CD4-positive, alpha-beta memory T cell (primary cell): Measurements from ENCODE around the gene PSG11. TPM values are rescaled to one million over a fixed set of nuclear protein-coding genes. Genes with fewer than 3 reads are reported as not detected.
"Not testable (repeated sequence)": the region's sequence is repeated elsewhere in the genome, so short reads cannot be mapped to it uniquely, and the experiment has no call there.

Experiments
- CTCF ChIA-PET: fragments of 350-600 bp; sonication (Branson Sonifier 250); formaldehyde crosslinking; loops from one replicate; lab custom pipeline; 2021; ENCODE audit warnings: inconsistent platforms; ENCODE audit not compliant: partially characterized antibody; lab: Charles Lee
- POLR2A ChIA-PET: fragments of 350-600 bp; sonication (Branson Sonifier 250); formaldehyde crosslinking; loops from one replicate; lab custom pipeline; 2021; ENCODE audit not compliant: partially characterized antibody; lab: Charles Lee
- DNase-seq, 5 donors: peaks; one replicate each; pipeline versions ENCODE4 v3.0.0 to v3.0.0-alpha.2; 2020 to 2022; ENCODE audit warnings: mixed read lengths in 1 of 5
- H3K27ac ChIP-seq: one replicate; pipeline ENCODE4 v1.7.0; 2013; ENCODE audit warnings: low read depth, low read length
- H3K27me3 ChIP-seq: 2 replicates; pipeline ENCODE4 v1.7.0; 2013; ENCODE audit warnings: mild to moderate bottlenecking, low read length, moderate library complexity; ENCODE audit not compliant: insufficient read depth
- H3K36me3 ChIP-seq: 2 replicates; pipeline ENCODE4 v1.7.0; 2013; ENCODE audit warnings: mild to moderate bottlenecking, low read length, moderate library complexity; ENCODE audit not compliant: insufficient read depth
- H3K4me1 ChIP-seq: 2 replicates; pipeline ENCODE4 v1.7.0; 2013; ENCODE audit warnings: mild to moderate bottlenecking, low read length, moderate library complexity; ENCODE audit not compliant: insufficient read depth
- H3K4me3 ChIP-seq, 2 donors: one replicate each; pipeline ENCODE4 v1.7.0; 2013; ENCODE audit warnings: low read length in 2 of 2, mild to moderate bottlenecking in 1 of 2
- H3K9me3 ChIP-seq, 2 donors: one replicate each; pipeline ENCODE4 v1.7.0; 2013; ENCODE audit warnings: low read length in 2 of 2, control low read depth in 1 of 2; ENCODE audit not compliant: control insufficient read depth in 1 of 2
- H3K27ac Mint-ChIP-seq, 7 donors: one replicate each; pipeline ENCODE4 v1.8.0; 2020 to 2021; ENCODE audit warnings: mixed read lengths in 7 of 7, mild to moderate bottlenecking in 6 of 7, inconsistent platforms in 3 of 7, moderate library complexity in 3 of 7
- H3K27me3 Mint-ChIP-seq, 2 donors: one replicate each; pipeline ENCODE4 v1.8.0; 2020 to 2021; ENCODE audit warnings: mixed read lengths in 2 of 2
- H3K36me3 Mint-ChIP-seq, 2 donors: one replicate each; pipeline ENCODE4 v1.8.0; 2020 to 2021; ENCODE audit warnings: mixed read lengths in 2 of 2, inconsistent platforms in 1 of 2, mild to moderate bottlenecking in 1 of 2
- H3K4me1 Mint-ChIP-seq, 4 donors: one replicate each; pipeline ENCODE4 v1.8.0; 2020 to 2021; ENCODE audit warnings: mixed read lengths in 4 of 4, mild to moderate bottlenecking in 1 of 4
- H3K4me3 Mint-ChIP-seq, 8 donors: one replicate each; pipeline ENCODE4 v1.8.0; 2020 to 2021; ENCODE audit warnings: mixed read lengths in 8 of 8, mild to moderate bottlenecking in 7 of 8, moderate library complexity in 6 of 8, inconsistent platforms in 3 of 8
- H3K9me3 Mint-ChIP-seq, 8 donors: one replicate each; pipeline ENCODE4 v1.8.0; 2020 to 2021; ENCODE audit warnings: mixed read lengths in 8 of 8, mild to moderate bottlenecking in 5 of 8, inconsistent platforms in 3 of 8, moderate library complexity in 1 of 8
- intact Hi-C: fragments of 100-400 bp; cut with micrococcal nuclease; formaldehyde crosslinking; loops from one replicate; pipeline ENCODE4 v1.15.1; 2023
- polyA plus RNA-seq, 2 donors: library from polyadenylated mRNA; unstranded; fragments of 300-500 nt; fragmentation: Illumina TruSeq; gene quantifications; one replicate each; pipeline ENCODE4 v1.2.3, GENCODE V29; 2021
- total RNA-seq, 2 experiments: library from RNA; stranded (reverse); gene quantifications; one replicate each; pipeline ENCODE4 v1.2.3, GENCODE V29; 2021

PSG11 gene
- total and polyA plus RNA-seq, 4 experiments from 2014 or later: not detected

DNA sequence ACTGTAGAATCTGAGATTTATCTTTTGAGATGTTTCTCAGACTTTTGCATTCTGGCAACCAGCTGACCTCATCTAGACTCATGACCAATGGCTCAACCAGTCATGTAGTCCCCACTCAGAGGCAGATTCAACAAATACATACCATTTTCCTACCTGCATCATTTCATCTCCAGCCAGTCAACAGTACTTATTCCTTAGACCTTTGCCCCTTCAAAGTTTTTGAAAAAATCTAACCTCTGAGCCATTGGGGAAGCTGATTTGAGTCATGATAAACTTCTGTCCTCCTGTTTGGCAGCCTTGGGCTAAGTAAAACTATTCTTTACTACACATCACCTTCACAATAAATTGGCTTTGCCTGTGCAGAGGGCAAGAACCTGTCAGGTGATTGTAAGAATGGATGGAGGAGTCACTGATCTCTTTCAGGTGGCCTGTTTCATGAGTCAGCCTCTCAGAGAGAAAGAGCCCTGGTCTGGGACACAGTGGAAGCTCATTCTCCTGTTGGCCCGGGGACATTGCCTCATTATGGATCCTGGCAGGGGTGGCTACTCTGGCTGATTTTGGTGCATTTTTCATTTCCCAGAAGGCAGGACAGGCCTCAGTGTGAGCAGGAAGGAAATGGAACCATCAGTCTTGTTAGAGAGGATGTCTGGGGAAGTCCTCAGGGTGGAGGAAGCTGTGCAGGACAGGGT, 17.4 kb upstream of the PSG11 start:
- H3K36me3 ChIP-seq, H3K9me3 ChIP-seq, H3K4me1 ChIP-seq, H3K9me3 Mint-ChIP-seq, CTCF ChIA-PET, H3K27ac ChIP-seq, H3K27ac Mint-ChIP-seq, H3K36me3 Mint-ChIP-seq, H3K4me1 Mint-ChIP-seq, DNase-seq, H3K4me3 ChIP-seq, intact Hi-C loops, POLR2A ChIA-PET, H3K4me3 Mint-ChIP-seq, H3K27me3 ChIP-seq: not testable (repeated sequence)
- peaks cover 9 to 12% of the 10 kb centered on the region in 2 donors for H3K27me3 Mint-ChIP-seq

DNA sequence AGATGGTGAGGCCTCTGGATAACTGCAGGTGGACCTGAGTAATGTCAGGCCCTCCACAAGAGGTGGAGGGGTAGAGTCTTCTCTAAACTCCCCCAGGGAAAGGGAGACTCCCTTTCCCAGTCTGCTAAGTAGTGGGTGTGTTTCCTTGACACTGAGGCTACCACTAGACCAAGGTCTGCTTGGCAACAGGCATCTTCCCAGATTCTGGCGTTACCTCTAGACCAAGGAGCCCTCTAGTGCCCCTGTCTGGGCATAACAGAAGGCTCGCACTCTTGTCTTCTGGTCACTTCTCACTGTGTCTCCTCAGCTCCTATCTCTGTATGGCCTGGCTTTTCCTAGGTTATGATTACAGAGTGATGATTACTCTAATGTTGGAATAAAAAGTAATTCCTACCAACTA, 5.4 kb upstream of the PSG11 start:
- H3K27me3 ChIP-seq, H3K4me1 Mint-ChIP-seq, H3K9me3 ChIP-seq, H3K9me3 Mint-ChIP-seq, H3K27ac Mint-ChIP-seq, CTCF ChIA-PET, H3K4me3 Mint-ChIP-seq, H3K36me3 ChIP-seq, H3K4me3 ChIP-seq, H3K36me3 Mint-ChIP-seq, DNase-seq, H3K4me1 ChIP-seq, H3K27ac ChIP-seq, POLR2A ChIA-PET, intact Hi-C loops: not testable (repeated sequence)
- peaks cover 7 to 21% of the 10 kb centered on the region in 2 donors for H3K27me3 Mint-ChIP-seq

DNA sequence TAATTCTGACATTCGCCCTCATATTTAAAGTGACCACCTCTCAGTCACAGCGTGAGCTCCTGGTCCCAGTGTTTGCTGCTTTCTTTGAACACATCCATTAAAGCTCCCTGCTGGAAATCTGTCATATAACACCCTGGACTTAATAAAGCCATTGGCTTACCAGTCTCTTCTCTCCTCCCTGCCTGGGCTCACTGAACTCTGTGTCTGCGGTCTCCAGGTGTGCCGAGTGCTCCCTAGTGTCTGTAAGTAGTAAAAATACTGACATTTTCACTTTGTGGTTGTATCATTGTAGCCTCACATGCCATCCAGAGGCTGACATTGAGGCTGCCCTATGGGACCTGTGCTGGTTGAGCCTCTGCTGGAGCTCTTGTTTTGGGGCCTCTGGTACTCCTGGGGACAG, 2.6 kb upstream of the PSG11 start:
- Histone ChIP-seq H3K36me3 (no peaks in the 10 kb centered on the region), H3K27me3 (no peaks in the 10 kb centered on the region), H3K4me3 (no peak overlapping the region), H3K9me3 (no peaks in the 10 kb centered on the region), H3K4me1 (no peaks in the 10 kb centered on the region), H3K27ac (no peak overlapping the region)
- no peaks in the 10 kb centered on the region for H3K36me3 Mint-ChIP-seq
- H3K9me3 Mint-ChIP-seq: no peaks in the 10 kb centered on the region
- H3K27ac Mint-ChIP-seq: no peak overlapping the region
- peaks cover 0 to 11% of the 10 kb centered on the region in 2 donors for H3K27me3 Mint-ChIP-seq
- no peaks in the 10 kb centered on the region for H3K4me1 Mint-ChIP-seq
- ChIA-PET POLR2A (no interaction called here), CTCF (no interaction called here)
- DNase-seq: no peak
- intact Hi-C loops: no loop called here
- no peak overlapping the region for H3K4me3 Mint-ChIP-seq

- CTCF ChIA-PET, H3K4me3 ChIP-seq, H3K4me1 Mint-ChIP-seq, H3K36me3 Mint-ChIP-seq, H3K4me3 Mint-ChIP-seq, H3K9me3 Mint-ChIP-seq, H3K4me1 ChIP-seq, H3K36me3 ChIP-seq, intact Hi-C loops, H3K27me3 ChIP-seq, H3K27ac ChIP-seq, POLR2A ChIA-PET, DNase-seq, H3K9me3 ChIP-seq: not testable (repeated sequence)
- Mint-ChIP-seq H3K27ac (peak overlapping the region in 1 of 7 donors; percentile 84), H3K27me3 (peaks cover 0 to 11% of the 10 kb centered on the region in 2 donors)
These were observed 1.7 kb upstream of the PSG11 start for GRCh38 chr19:43027985-43028384.

- H3K36me3 ChIP-seq, intact Hi-C loops, POLR2A ChIA-PET, H3K4me1 ChIP-seq, H3K4me1 Mint-ChIP-seq, H3K9me3 ChIP-seq, DNase-seq, H3K36me3 Mint-ChIP-seq, CTCF ChIA-PET, H3K27ac ChIP-seq, H3K27me3 ChIP-seq, H3K4me3 ChIP-seq, H3K9me3 Mint-ChIP-seq, H3K27ac Mint-ChIP-seq, H3K4me3 Mint-ChIP-seq: not testable (repeated sequence)
- peaks cover 0 to 11% of the 10 kb centered on the region in 2 donors for H3K27me3 Mint-ChIP-seq
These were observed 792 bp upstream of the PSG11 start for GRCh38 chr19:43027061-43027460.

GRCh38 chr19:43022098-43022497, 4.2 kb downstream of the PSG11 start:
- H3K36me3 ChIP-seq, H3K27ac ChIP-seq, H3K4me1 Mint-ChIP-seq, H3K27ac Mint-ChIP-seq, H3K27me3 ChIP-seq, CTCF ChIA-PET, H3K4me1 ChIP-seq, H3K9me3 ChIP-seq, H3K4me3 Mint-ChIP-seq, H3K27me3 Mint-ChIP-seq, POLR2A ChIA-PET, H3K36me3 Mint-ChIP-seq, H3K4me3 ChIP-seq, intact Hi-C loops, DNase-seq, H3K9me3 Mint-ChIP-seq: not testable (repeated sequence)

DNA sequence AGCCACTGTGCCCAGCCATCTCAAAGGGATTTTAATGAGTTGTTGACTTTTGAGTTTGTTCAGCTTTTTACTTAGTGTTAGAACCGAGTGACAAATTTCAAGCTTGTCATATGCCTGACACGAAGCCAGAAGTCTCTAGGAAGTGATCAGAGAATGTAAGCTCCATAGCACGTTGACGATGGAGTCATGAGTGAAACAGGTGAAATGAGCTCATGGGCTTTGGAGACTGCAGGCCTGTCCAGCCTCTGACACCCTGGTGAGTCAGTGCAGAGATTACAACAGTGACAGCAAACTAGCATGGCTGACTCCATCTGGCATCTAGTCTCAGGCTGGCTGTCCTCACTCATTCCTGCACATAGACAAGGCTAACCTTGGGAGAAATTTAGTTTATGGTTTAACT, 4.6 kb downstream of the PSG11 start:
- H3K27me3 ChIP-seq, H3K27ac Mint-ChIP-seq, H3K9me3 Mint-ChIP-seq, H3K4me1 ChIP-seq, CTCF ChIA-PET, intact Hi-C loops, H3K36me3 Mint-ChIP-seq, H3K36me3 ChIP-seq, H3K27ac ChIP-seq, H3K4me1 Mint-ChIP-seq, H3K4me3 ChIP-seq, H3K9me3 ChIP-seq, DNase-seq, POLR2A ChIA-PET, H3K4me3 Mint-ChIP-seq, H3K27me3 Mint-ChIP-seq: not testable (repeated sequence)

GRCh38 chr19:43019588-43019987, 6.7 kb downstream of the PSG11 start:
- DNase-seq, H3K4me1 Mint-ChIP-seq, H3K4me3 Mint-ChIP-seq, H3K27ac Mint-ChIP-seq, CTCF ChIA-PET, H3K36me3 ChIP-seq, H3K4me1 ChIP-seq, H3K9me3 Mint-ChIP-seq, H3K9me3 ChIP-seq, H3K27ac ChIP-seq, POLR2A ChIA-PET, H3K36me3 Mint-ChIP-seq, intact Hi-C loops, H3K27me3 ChIP-seq, H3K4me3 ChIP-seq: not testable (repeated sequence)
- peaks cover 0 to 12% of the 10 kb centered on the region in 2 donors for H3K27me3 Mint-ChIP-seq
